HCT116 (cell line): ENCODE results near the gene PTPN22.

Experiments
- CEBPB ChIP-seq: IDR thresholded peaks from 2 replicates; pipeline ENCODE4 v1.6.1; 2012; ENCODE audit warnings: low read depth
- EGR1 ChIP-seq: IDR thresholded peaks from 2 replicates; pipeline ENCODE4 v1.6.1; 2012; ENCODE audit warnings: low read depth
- EZH2 ChIP-seq: fragments of 200-600 bp; sonication (generic); IDR thresholded peaks from 2 replicates; pipeline ENCODE4 v1.6.1; 2017; ENCODE audit warnings: antibody characterized with exemption, mixed run types
- EZH2phosphoT487 ChIP-seq: fragments of 200-600 bp; IDR thresholded peaks from 2 replicates; pipeline ENCODE4 v1.6.1; 2018; ENCODE audit warnings: antibody characterized with exemption, borderline replicate concordance
- POLR2A ChIP-seq: IDR thresholded peaks from 2 replicates; pipeline ENCODE4 v1.7.0; 2011; ENCODE audit warnings: borderline replicate concordance; ENCODE audit not compliant: insufficient read depth, insufficient read length; ENCODE audit errors: extremely low read depth
- POLR2AphosphoS5 ChIP-seq: IDR thresholded peaks from 2 replicates; pipeline ENCODE4 v1.6.1; 2011; ENCODE audit warnings: mild to moderate bottlenecking, low read depth, low read length, moderate library complexity
- RAD21 ChIP-seq: IDR thresholded peaks from 2 replicates; pipeline ENCODE4 v1.6.1; 2012; ENCODE audit warnings: low read depth, mild to moderate bottlenecking
- SIN3A ChIP-seq: IDR thresholded peaks from 2 replicates; pipeline ENCODE4 v1.6.1; 2012; ENCODE audit warnings: low read depth
- SP1 ChIP-seq: IDR thresholded peaks from 2 replicates; pipeline ENCODE4 v1.6.1; 2012; ENCODE audit warnings: low read depth
- YY1 ChIP-seq: IDR thresholded peaks from 2 replicates; pipeline ENCODE4 v1.6.1; 2011; ENCODE audit warnings: low read length, low read depth, moderate library complexity, mild to moderate bottlenecking; ENCODE audit not compliant: insufficient replicate concordance; ENCODE audit errors: extremely low read depth
- TF ChIP-seq, protein P1 (sequence below), 3 experiments: fragments of 200-600 bp in 1 of 3; sonication (generic) in 1 of 3; IDR thresholded peaks in 2 of 3; conservative IDR thresholded peaks in 1 of 3; 2 replicates each; pipeline ENCODE4 v1.5.1; 2012 to 2017; ENCODE audit warnings: low read depth in 2 of 3, low read length in 2 of 3, antibody characterized with exemption in 1 of 3, borderline replicate concordance in 1 of 3, control low read depth in 1 of 3, mild to moderate bottlenecking in 1 of 3, mixed read lengths in 1 of 3, mixed run types in 1 of 3, moderate library complexity in 1 of 3; ENCODE audit not compliant: insufficient read depth in 1 of 3
- TF ChIP-seq, protein P2 (sequence below): IDR thresholded peaks from 2 replicates; pipeline ENCODE4 v1.6.1; 2011; ENCODE audit warnings: mild to moderate bottlenecking, low read length, moderate library complexity; ENCODE audit not compliant: insufficient replicate concordance; ENCODE audit errors: extremely low read depth
- TF ChIP-seq, protein P3 (sequence below): IDR thresholded peaks from 2 replicates; pipeline ENCODE4 v1.6.1; 2012
- TF ChIP-seq, protein P4 (sequence below): IDR thresholded peaks from 2 replicates; pipeline ENCODE4 v1.6.1; 2012; ENCODE audit warnings: low read depth

DNA sequence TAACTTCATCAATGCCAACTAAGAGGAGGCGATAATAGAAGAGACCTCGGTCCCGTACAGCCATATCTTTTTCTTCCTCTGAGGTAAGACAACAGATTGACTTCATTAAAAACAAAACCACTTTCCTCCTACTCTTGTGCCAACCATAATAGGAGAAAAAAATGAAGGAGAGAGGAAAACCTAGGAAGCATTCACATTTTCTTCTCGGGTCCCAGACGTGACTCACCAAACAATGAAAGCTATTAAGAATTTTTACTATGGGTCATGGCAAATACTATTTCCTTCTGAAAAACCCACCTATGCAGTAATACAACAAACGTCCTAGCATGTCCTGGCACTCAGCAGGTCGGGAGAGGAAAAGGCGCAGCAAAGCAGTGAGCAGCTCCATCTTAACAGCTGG lies 24.4 kb upstream of the PTPN22 start:
- TF ChIP-seq SIN3A: no peak
- TF ChIP-seq, protein P1, sequence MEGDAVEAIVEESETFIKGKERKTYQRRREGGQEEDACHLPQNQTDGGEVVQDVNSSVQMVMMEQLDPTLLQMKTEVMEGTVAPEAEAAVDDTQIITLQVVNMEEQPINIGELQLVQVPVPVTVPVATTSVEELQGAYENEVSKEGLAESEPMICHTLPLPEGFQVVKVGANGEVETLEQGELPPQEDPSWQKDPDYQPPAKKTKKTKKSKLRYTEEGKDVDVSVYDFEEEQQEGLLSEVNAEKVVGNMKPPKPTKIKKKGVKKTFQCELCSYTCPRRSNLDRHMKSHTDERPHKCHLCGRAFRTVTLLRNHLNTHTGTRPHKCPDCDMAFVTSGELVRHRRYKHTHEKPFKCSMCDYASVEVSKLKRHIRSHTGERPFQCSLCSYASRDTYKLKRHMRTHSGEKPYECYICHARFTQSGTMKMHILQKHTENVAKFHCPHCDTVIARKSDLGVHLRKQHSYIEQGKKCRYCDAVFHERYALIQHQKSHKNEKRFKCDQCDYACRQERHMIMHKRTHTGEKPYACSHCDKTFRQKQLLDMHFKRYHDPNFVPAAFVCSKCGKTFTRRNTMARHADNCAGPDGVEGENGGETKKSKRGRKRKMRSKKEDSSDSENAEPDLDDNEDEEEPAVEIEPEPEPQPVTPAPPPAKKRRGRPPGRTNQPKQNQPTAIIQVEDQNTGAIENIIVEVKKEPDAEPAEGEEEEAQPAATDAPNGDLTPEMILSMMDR (IDR thresholded peaks at IDR 0.05 in 2 of 3, conservative IDR thresholded peaks at IDR 0.05 in 1 of 3; ENCODE audit: borderline replicate concordance in 1 of 3, insufficient read depth in 1 of 3, low read depth in 2 of 3, low read length in 2 of 3): no peak
- no peak for TF ChIP-seq POLR2AphosphoS5
- no peak for TF ChIP-seq POLR2A
- TF ChIP-seq, protein P2, sequence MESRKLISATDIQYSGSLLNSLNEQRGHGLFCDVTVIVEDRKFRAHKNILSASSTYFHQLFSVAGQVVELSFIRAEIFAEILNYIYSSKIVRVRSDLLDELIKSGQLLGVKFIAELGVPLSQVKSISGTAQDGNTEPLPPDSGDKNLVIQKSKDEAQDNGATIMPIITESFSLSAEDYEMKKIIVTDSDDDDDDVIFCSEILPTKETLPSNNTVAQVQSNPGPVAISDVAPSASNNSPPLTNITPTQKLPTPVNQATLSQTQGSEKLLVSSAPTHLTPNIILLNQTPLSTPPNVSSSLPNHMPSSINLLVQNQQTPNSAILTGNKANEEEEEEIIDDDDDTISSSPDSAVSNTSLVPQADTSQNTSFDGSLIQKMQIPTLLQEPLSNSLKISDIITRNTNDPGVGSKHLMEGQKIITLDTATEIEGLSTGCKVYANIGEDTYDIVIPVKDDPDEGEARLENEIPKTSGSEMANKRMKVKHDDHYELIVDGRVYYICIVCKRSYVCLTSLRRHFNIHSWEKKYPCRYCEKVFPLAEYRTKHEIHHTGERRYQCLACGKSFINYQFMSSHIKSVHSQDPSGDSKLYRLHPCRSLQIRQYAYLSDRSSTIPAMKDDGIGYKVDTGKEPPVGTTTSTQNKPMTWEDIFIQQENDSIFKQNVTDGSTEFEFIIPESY: no peak
- no peak for TF ChIP-seq EZH2phosphoT487
- no peak for TF ChIP-seq YY1
- TF ChIP-seq, protein P3, sequence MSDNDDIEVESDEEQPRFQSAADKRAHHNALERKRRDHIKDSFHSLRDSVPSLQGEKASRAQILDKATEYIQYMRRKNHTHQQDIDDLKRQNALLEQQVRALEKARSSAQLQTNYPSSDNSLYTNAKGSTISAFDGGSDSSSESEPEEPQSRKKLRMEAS: no peak
- TF ChIP-seq CEBPB: no peak
- TF ChIP-seq EGR1: no peak
- TF ChIP-seq RAD21: no peak
- TF ChIP-seq EZH2: no peak
- TF ChIP-seq, protein P4, sequence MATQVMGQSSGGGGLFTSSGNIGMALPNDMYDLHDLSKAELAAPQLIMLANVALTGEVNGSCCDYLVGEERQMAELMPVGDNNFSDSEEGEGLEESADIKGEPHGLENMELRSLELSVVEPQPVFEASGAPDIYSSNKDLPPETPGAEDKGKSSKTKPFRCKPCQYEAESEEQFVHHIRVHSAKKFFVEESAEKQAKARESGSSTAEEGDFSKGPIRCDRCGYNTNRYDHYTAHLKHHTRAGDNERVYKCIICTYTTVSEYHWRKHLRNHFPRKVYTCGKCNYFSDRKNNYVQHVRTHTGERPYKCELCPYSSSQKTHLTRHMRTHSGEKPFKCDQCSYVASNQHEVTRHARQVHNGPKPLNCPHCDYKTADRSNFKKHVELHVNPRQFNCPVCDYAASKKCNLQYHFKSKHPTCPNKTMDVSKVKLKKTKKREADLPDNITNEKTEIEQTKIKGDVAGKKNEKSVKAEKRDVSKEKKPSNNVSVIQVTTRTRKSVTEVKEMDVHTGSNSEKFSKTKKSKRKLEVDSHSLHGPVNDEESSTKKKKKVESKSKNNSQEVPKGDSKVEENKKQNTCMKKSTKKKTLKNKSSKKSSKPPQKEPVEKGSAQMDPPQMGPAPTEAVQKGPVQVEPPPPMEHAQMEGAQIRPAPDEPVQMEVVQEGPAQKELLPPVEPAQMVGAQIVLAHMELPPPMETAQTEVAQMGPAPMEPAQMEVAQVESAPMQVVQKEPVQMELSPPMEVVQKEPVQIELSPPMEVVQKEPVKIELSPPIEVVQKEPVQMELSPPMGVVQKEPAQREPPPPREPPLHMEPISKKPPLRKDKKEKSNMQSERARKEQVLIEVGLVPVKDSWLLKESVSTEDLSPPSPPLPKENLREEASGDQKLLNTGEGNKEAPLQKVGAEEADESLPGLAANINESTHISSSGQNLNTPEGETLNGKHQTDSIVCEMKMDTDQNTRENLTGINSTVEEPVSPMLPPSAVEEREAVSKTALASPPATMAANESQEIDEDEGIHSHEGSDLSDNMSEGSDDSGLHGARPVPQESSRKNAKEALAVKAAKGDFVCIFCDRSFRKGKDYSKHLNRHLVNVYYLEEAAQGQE: no peak
- no peak for TF ChIP-seq SP1
